HG03039 (cell line): ENCODE measurements around the gene ZFP36L1.

Source experiments
- ATAC-seq: cut with Tn5 transposase; IDR thresholded peaks from one replicate; pipeline ENCODE4 v1.9.1; 2021; ENCODE audit warnings: mild to moderate bottlenecking, moderate library complexity; ENCODE audit not compliant: unreplicated experiment

ZFP36L1 gene

GRCh38 chr14:68816183-68816942 lies 23.5 kb upstream of the ZFP36L1 start:
- peak; percentile 46 for ATAC-seq

DNA sequence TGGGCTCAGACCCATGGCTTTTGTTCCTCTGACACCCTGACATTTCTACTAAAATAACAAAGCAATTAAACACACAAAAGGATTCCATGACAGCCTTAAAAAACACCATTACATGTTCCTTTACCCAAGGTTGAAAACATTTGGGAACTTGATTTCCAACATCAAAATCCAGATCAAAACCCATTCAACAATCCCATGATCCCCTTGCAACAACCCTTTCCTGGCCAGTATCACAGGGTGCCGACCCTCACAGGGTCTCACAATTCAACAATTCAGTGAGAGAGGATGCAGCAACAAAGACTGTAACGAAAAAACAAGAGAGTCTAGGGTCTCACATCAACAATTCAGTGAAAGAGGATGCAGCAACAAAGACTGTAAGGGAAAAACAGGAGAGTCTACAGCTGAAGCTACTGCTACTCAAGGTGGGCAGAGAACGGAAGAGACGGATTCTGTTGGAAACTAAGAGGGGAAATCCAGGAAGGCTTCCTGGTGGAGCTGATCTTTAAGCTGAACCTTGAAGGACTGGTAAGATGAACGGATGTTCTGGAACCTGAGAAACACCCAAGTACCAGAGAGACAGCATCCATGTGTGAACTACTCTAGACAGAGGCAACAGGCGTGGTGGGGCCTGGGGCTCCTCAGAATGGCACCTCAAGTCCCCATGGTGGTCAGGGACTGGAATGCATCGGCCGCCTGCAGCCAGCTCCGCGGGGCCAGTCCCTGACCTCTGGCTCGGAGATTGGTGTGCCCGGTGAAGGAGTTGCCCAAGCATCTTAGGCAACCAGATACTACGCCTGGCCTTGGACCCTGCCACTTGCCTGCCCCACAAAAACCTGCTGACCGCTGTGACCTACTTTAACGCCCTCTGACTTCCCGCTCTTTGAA lies 22.7 kb upstream of the ZFP36L1 start:
- ATAC-seq: no peak

DNA sequence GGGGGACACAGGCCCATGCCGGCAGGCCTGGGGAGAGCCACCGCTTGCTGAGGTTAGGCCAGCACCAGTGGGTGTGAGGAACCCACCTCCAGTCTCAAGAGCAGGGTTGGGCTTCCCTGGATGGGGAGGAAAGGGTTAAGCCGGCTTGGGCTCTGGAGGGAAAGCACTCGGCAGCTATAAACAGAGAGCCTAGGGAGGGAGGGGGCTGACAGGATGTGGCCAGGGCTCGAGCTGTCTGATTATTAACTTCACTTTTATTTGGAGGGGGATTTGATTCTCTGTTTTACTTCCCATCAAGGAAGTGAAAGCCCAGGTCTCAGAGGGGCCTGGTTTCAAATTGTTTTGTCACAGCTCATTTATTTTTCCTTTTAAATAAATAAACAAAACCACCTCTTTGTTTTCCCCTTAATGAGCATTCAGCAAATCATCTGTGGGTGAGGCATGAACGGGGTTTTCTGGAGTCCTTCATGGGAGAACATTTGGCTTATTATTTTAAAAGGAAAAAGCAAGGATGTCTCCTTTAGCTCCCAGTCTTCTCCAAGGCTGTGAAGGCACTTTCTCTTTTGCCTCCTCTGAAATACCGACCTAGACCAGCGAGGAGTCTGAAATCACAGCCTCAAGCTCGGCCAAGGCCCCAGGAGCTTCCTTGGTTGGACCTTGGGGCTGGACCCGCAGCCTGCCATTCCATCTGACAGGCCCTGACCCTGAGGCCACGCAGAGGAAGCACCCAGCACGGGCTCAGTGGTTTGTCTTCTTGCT lies 21.9 kb upstream of the ZFP36L1 start:
- no peak for ATAC-seq

- no peak for ATAC-seq
Observed at GRCh38 chr14:68814238-68814538, 21.3 kb upstream of the ZFP36L1 start.

DNA sequence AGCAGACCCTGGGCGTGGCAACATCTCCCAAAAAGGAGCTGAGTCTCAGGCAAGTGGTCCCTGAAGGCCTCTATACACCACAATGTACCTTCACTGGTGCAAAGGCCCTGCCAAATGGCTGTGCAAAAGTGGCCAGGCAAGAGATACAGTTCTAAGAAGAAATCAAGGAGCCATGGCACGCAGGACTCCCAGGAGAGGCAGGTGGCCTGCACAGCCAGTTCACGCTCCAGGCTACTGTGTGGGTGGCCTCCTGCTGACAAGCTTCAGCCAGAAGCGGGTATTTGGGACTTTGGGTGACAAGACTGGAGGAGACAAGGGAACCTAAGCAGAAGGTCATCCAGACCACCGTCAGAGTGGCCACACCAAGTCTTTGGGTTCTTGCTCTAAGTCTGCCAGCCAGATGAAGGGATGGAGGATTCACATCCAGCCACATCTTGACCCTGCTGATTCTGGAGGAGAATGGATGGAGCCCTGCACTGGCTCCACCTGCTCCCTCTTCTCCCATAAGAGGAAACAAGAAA lies 20.5 kb upstream of the ZFP36L1 start:
- no peak for ATAC-seq

DNA sequence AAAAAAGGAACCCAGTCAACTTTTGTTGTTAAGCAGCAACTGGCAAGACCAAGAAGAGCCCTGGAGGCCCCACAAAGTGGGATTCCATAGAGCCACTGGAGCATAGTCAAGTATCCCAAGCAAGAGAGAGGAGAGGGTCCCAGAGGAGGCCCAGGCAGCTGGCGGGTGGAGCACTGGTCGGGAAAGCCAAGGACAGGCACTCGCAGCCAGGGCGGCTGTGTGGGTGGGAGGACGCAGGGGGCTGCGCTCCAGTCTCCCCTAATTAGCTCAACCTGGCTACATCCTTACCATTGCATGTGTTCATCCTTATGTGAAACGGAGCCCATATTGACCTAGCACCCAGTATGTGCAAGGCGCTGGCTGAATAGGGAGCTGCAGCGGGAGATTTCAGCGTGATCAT lies 18.3 kb upstream of the ZFP36L1 start:
- no peak for ATAC-seq

GRCh38 chr14:68810173-68811153 lies 17.6 kb upstream of the ZFP36L1 start:
- ATAC-seq: no peak

DNA sequence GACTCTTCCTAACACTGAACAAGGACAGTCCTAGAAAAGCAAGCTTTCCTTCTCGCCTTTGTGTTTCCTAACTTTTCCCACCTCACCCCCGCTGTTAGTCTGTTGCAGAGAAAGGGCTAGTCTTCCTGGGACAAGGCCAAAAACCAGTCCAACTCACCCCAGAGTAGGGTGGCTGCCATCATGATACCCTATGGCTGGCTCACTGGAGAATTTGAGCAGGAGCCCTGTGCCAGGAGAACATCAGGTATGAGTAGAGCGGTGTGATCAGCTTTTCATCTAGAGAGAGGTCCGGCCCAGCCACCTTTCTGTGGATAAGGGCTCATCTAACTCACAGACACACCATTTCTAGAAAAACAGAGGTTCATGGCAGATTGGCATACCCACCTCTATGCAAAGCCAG lies 16.7 kb upstream of the ZFP36L1 start:
- no peak for ATAC-seq

DNA sequence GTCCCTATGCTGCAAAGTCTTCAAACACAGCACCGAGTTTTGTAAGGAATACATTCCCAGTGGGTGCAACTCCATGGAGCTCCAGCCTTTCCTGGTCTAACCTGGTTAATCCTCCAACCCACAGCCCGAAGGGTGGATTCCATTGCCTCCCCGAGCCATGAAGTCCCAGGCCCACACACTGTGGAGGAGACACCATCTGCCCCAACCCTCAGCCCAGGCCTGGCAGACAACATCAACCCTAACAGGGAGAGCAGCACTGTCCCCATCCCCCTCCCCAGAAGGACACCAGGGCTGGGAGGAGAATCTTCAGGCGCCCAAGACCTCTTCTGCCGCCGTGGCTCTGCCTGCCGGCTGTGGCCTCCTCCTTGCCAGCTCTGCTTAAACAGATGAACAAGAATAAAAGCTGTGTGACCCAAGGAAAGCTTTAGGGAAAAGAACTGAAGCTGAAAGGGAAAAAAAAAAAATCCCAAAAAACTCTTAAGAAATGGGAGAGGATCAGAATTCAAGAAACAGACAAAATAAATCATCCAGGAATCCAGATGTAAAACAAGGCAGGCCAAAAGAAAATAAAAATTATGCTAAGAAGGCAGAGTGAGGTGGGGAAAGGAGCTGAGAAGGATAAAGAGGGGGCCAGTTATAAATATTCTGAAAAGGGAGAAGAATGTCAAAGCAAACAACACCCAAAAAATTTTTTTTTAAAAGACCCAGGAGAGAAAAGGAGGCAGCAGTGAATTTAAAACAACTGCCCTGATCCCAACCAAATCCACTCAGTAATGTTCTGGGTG lies 16.0 kb upstream of the ZFP36L1 start:
- no peak for ATAC-seq

GRCh38 chr14:68807987-68808386 lies 15.1 kb upstream of the ZFP36L1 start:
- no peak for ATAC-seq

- no peak for ATAC-seq
Observed at GRCh38 chr14:68807148-68807600, 14.3 kb upstream of the ZFP36L1 start.

- ATAC-seq: no peak
Observed at GRCh38 chr14:68806526-68807147, 13.8 kb upstream of the ZFP36L1 start.

DNA sequence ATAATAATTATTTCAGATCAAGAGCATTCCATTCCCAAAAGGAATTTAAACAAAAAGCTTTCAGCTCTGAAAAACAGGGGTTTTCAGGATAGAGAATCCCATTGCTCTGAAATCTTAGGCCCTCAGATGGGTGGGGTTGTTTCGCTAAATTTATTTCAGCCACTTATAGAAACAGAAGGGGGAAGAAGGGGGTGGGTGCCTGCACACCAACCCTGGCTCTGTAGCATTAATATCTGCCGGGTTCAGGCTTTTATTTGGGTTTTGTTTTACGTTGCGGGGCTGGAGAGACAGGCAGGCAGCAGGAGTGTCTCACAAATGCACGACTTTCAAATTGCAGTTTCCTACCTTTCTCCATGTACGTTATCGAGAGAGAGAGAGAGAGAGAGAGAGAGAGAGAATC lies 12.5 kb upstream of the ZFP36L1 start:
- no peak for ATAC-seq

GRCh38 chr14:68801631-68802030 lies 8.8 kb upstream of the ZFP36L1 start:
- no peak for ATAC-seq

DNA sequence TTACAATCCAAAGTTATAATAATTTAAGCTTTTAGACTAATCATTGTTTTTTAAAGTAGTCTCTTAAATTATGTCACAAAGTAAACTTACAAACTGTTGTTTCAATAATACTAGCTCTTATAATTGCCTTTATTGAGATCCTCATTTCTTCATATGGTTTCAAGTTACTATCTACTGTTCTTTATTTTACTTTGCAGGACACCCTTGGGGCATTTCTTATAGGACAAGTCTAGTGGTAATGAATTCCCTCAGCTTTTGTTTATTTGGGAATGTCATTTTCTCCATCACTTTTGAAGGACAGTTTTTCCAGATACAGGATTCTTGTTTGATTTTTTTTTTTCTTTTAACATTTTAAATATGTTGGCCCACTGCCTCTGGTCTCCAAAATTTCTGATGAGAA lies 8.1 kb upstream of the ZFP36L1 start:
- no peak for ATAC-seq

DNA sequence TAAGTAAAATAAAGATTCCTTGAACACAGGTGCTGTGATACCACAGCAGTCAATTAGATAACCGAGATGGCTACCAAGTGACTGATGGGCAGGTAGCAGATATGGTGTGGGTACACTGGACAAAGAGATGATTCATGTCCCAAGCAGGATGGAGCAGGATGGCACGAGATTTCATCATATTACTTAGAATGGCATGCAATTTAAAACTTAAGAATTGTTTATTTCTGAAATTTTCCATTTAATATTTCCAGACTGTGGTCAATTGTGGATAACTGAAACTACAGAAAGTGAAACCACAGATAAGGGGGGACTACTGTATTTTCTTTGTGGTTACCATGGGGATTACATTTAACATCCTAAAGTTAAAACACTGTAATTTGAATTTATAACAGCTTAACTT lies 7.5 kb upstream of the ZFP36L1 start:
- ATAC-seq: no peak

- no peak for ATAC-seq
Observed at GRCh38 chr14:68798621-68799020, 5.8 kb upstream of the ZFP36L1 start.

DNA sequence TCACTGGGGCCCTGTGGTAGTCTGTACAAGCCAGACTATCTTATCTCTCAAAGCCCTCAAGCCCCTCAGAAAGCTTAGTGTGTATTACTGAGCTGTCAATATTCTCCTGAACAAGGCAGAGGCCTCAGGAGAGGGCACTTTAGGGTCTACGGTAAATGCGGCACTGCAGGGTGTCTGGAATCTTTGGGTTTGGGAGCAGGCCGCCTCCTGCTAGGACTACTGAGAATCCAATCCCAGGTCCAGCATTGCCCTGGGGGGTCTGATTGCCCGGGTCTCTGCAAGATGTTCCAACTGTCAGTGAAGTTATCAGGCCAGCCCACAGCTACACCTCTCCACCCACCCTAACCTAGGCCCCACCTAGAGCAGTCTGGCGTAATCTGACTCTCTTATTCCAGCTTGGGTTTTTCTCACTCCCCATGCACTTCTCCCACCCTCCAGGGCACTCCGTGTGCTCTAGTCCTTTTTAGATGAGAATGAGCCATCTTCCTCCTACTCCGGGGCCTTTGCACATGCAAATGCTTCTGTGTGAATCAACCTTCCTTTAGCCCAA lies 4.3 kb upstream of the ZFP36L1 start:
- no peak for ATAC-seq
